Activated CD8-positive, alpha-beta memory T cell treated with anti-CD3 and anti-CD28 coated beads for 48 hours (primary cell): Measurements from ENCODE around the gene OSBPL10.

ENCODE experiments used
- DNase-seq, 3 experiments: peaks; one replicate each; pipeline ENCODE4 v3.0.0-alpha.2; 2020; ENCODE audit warnings: low read depth in 2 of 3, low spot score in 2 of 3

Gene OSBPL10

GRCh38 chr3:31959951-31960792 lies 20.9 kb downstream of the OSBPL10 start:
- no peak for DNase-seq

GRCh38 chr3:31959251-31959650 lies 21.8 kb downstream of the OSBPL10 start:
- no peak for DNase-seq

GRCh38 chr3:31958701-31959152 lies 22.3 kb downstream of the OSBPL10 start:
- no peak for DNase-seq

- no peak for DNase-seq
These were observed 24.0 kb downstream of the OSBPL10 start for GRCh38 chr3:31957106-31957505.

- DNase-seq = no peak
These were observed 25.5 kb downstream of the OSBPL10 start for GRCh38 chr3:31955581-31955980.

GRCh38 chr3:31953636-31954035 lies 27.4 kb downstream of the OSBPL10 start:
- DNase-seq = no peak

- no peak for DNase-seq
These were observed 28.0 kb downstream of the OSBPL10 start for GRCh38 chr3:31953091-31953490.

GRCh38 chr3:31952205-31952604 lies 28.9 kb downstream of the OSBPL10 start:
- no peak for DNase-seq

- no peak for DNase-seq
These were observed 32.8 kb downstream of the OSBPL10 start for GRCh38 chr3:31948280-31948679.

- no peak for DNase-seq
These were observed 33.4 kb downstream of the OSBPL10 start for GRCh38 chr3:31947671-31948091.

- DNase-seq = no peak
These were observed 33.9 kb downstream of the OSBPL10 start for GRCh38 chr3:31947162-31947561.

- DNase-seq = no peak
These were observed 34.5 kb downstream of the OSBPL10 start for GRCh38 chr3:31946484-31947081.

GRCh38 chr3:31945738-31946052 lies 35.4 kb downstream of the OSBPL10 start:
- no peak for DNase-seq

- DNase-seq = no peak
These were observed 38.0 kb downstream of the OSBPL10 start for GRCh38 chr3:31943041-31943440.

GRCh38 chr3:31942446-31942845 lies 38.6 kb downstream of the OSBPL10 start:
- no peak for DNase-seq

- no peak for DNase-seq
These were observed 43.8 kb downstream of the OSBPL10 start for GRCh38 chr3:31937225-31937624.

GRCh38 chr3:31936420-31937060 lies 44.5 kb downstream of the OSBPL10 start:
- no peak for DNase-seq

- DNase-seq = no peak
These were observed 46.2 kb downstream of the OSBPL10 start for GRCh38 chr3:31934866-31935265.

- DNase-seq = no peak
These were observed 47.0 kb downstream of the OSBPL10 start for GRCh38 chr3:31934018-31934417.

- no peak for DNase-seq
These were observed 48.1 kb downstream of the OSBPL10 start for GRCh38 chr3:31932990-31933389.

GRCh38 chr3:31929826-31930502 lies 51.1 kb downstream of the OSBPL10 start:
- no peak for DNase-seq

- DNase-seq = no peak
These were observed 53.3 kb downstream of the OSBPL10 start for GRCh38 chr3:31927811-31928210.
